H1 (cell line): ENCODE measurements around the gene PDE4D. TPM values are rescaled to one million over a fixed set of nuclear protein-coding genes. Genes with fewer than 3 reads are reported as not detected.

Source experiments
- ATF2 ChIP-seq: IDR thresholded peaks from 2 replicates; pipeline ENCODE4 v1.6.1; 2012; ENCODE audit warnings: low read length, inconsistent platforms
- BCL11A ChIP-seq, 2 experiments: IDR thresholded peaks; one replicate each; pipeline ENCODE4 v1.6.1; 2011; ENCODE audit warnings: low read depth in 2 of 2, low read length in 2 of 2, mild to moderate bottlenecking in 2 of 2
- EP300 ChIP-seq, 2 experiments: IDR thresholded peaks; 1 replicate in 1 of 2; 2 replicates in 1 of 2; pipeline ENCODE4 v1.6.1; 2011 to 2012; ENCODE audit warnings: low read depth in 2 of 2, low read length in 2 of 2, mild to moderate bottlenecking in 2 of 2, borderline replicate concordance in 1 of 2, inconsistent platforms in 1 of 2, moderate library complexity in 1 of 2
- POLR2A ChIP-seq, 2 experiments: IDR thresholded peaks; 1 replicate in 1 of 2; 2 replicates in 1 of 2; pipeline ENCODE4 v1.6.1; 2011; ENCODE audit warnings: low read depth in 2 of 2, low read length in 2 of 2, mild to moderate bottlenecking in 2 of 2; ENCODE audit errors: control extremely low read depth in 1 of 2
- SRF ChIP-seq: IDR thresholded peaks from 2 replicates; pipeline ENCODE4 v1.6.1; 2011; ENCODE audit warnings: mild to moderate bottlenecking, low read depth, low read length, moderate library complexity
- polyA plus RNA-seq, 7 experiments: library from polyadenylated mRNA; depleted of rRNA in 3 of 7; stranded (reverse) in 5 of 7; unstranded in 2 of 7; fragments of >200 nt in 5 of 7; fragments of 200-250 nt in 2 of 7; gene quantifications; 1 replicate in 5 of 7; 2 replicates in 1 of 7; 4 replicates in 1 of 7; pipeline versions ENCODE4 v1.2.1 to v1.2.3, GENCODE V29; 2011 to 2013; ENCODE audit warnings: missing spikeins in 2 of 7, mixed read lengths in 2 of 7
- total RNA-seq: library from RNA; stranded (reverse); fragmentation: NEBNext Ultra II Directional; extraction: Animal tissue kit (Norgen Biotek cat#: 25700); gene quantifications from 2 replicates; pipeline ENCODE4 v1.2.1, GENCODE V29; 2021

Gene PDE4D
- total and polyA plus RNA-seq, 2 of the 8 experiments (the other 6 are each of a cell fraction or from before 2014, with no cell fraction given) = 2.3 to 3.7 TPM

- no peak for TF ChIP-seq BCL11A (IDR thresholded peaks at IDR 0.05; ENCODE audit: low read depth in 2 of 2, low read length in 2 of 2)
- TF ChIP-seq SRF = no peak
- TF ChIP-seq ATF2 = no peak
- TF ChIP-seq POLR2A (IDR thresholded peaks at IDR 0.05; ENCODE audit: control extremely low read depth in 1 of 2, low read depth in 2 of 2, low read length in 2 of 2) = no peak
- no peak for TF ChIP-seq EP300 (IDR thresholded peaks at IDR 0.05; ENCODE audit: borderline replicate concordance in 1 of 2, low read depth in 2 of 2, low read length in 2 of 2)
These were observed 405.5 kb downstream of the PDE4D start (continued) for GRCh38 chr5:59487772-59488729.
